ENCODE results near the gene TCTN1.
A peak's percentile ranks its signal among the peaks of the same experiment; 100 is the strongest.

Gene TCTN1

DNA sequence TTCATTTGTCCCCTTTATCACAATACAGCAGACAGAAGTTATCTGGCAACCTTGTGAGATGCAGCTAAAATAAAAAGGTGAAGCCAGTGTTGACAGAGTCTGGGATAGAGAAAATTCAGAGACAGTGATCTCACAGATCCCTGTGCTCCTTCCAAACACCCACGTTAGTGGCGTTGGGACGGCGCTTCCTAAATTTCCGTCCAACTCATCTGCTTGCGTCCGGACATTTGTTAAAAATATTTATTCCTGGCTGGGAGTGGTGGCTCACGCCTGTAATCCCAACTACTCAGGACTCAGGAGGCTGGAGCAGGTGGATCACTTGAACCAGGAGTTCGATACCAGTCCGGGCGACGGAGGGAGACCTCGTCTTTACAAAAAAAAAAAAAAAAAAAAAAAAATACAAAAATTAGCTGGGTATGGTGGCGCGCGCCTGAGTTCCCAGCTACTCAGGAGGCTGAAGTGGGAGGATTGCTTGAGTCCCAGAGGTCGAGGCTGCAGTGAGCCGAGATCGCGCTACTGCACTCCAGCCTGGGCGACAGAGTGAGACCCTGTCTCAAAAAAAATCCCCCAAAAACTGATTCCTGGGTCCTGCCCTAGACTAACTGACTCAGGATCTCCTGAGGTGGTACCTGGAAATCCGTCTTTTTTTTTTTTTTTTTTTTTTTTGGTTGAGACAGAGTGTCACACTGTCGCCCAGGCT lies 708 bp upstream of the TCTN1 start:
- H3K9me3 ChIP-seq (replicated peaks; ENCODE audit: insufficient read depth, low read length): no peaks in the 10 kb centered on the region
- H3K27ac ChIP-seq (ENCODE audit: low read length): no peak overlapping the region
- H2AFZ ChIP-seq (ENCODE audit: low read length): 0 out of 2 replicates have a peak overlapping the region, but pooled peaks have one; percentile 15
- no peaks in the 10 kb centered on the region for H3F3A ChIP-seq (ENCODE audit: insufficient read depth, low read length)
- no peaks in the 10 kb centered on the region for H4K20me1 ChIP-seq (ENCODE audit: insufficient read depth, low read length)
- H3K79me2 ChIP-seq (ENCODE audit: low read length): no peaks in the 10 kb centered on the region
- H3K27me3 ChIP-seq (replicated peaks; ENCODE audit: insufficient read depth, low read length): no peaks in the 10 kb centered on the region
- peak overlapping the region; percentile 86; the same call in 1 of the 2 replicates for H3K4me2 ChIP-seq (ENCODE audit: low read depth, low read length)
- H3K9ac ChIP-seq (ENCODE audit: low read length): peak overlapping the region; percentile 68; the same call in 1 of the 2 replicates
- TF ChIP-seq, protein P1, sequence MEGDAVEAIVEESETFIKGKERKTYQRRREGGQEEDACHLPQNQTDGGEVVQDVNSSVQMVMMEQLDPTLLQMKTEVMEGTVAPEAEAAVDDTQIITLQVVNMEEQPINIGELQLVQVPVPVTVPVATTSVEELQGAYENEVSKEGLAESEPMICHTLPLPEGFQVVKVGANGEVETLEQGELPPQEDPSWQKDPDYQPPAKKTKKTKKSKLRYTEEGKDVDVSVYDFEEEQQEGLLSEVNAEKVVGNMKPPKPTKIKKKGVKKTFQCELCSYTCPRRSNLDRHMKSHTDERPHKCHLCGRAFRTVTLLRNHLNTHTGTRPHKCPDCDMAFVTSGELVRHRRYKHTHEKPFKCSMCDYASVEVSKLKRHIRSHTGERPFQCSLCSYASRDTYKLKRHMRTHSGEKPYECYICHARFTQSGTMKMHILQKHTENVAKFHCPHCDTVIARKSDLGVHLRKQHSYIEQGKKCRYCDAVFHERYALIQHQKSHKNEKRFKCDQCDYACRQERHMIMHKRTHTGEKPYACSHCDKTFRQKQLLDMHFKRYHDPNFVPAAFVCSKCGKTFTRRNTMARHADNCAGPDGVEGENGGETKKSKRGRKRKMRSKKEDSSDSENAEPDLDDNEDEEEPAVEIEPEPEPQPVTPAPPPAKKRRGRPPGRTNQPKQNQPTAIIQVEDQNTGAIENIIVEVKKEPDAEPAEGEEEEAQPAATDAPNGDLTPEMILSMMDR (IDR thresholded peaks at IDR 0.05; ENCODE audit: low read length): no peak
- TF ChIP-seq EZH2phosphoT487 (IDR thresholded peaks at IDR 0.05; ENCODE audit: low read length) (no peak), EZH2 (optimal IDR thresholded peaks at IDR 0.05; ENCODE audit: low read depth, low read length) (no peak)
- no peaks in the 10 kb centered on the region for H3K4me1 ChIP-seq (ENCODE audit: low read length)
- no peaks in the 10 kb centered on the region for H3K36me3 ChIP-seq (replicated peaks; ENCODE audit: insufficient read depth, low read length)
- H3K4me3 ChIP-seq (ENCODE audit: low read length): peak overlapping the region; percentile 69
- H3K9me2 ChIP-seq (replicated peaks; ENCODE audit: insufficient read depth, low read length): no peaks in the 10 kb centered on the region
- no peak for DNase-seq

DNA sequence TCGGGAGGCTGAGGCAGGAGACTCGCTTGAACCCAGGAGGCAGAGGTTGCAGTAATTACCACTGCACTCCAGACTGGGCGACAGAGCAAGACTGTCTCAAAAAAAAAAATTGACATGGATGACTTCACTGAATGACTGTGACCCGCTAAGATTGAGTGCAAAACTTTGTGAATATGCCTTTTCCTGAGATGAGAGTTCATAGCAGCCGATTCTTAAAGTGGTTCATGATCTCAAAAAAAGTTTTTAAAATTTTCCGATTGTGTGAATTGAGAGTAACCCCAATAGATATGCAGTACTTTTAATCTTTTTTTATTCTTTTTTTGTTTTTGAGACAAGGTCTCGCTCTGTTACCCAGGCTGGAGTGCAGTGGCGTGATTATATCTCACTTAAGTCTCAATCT lies 1.2 kb downstream of the TCTN1 start:
- Histone ChIP-seq H3K79me2 (ENCODE audit: low read length) (no peaks in the 10 kb centered on the region), H3K9ac (ENCODE audit: low read length) (no peak overlapping the region), H3K27ac (ENCODE audit: low read length) (no peak overlapping the region), H3K36me3 (replicated peaks; ENCODE audit: insufficient read depth, low read length) (no peaks in the 10 kb centered on the region), H4K20me1 (ENCODE audit: insufficient read depth, low read length) (no peaks in the 10 kb centered on the region), H3K4me1 (ENCODE audit: low read length) (0 out of 2 replicates have a peak, but pooled peaks cover 3% of the 10 kb centered on the region), H3K27me3 (replicated peaks; ENCODE audit: insufficient read depth, low read length) (no peaks in the 10 kb centered on the region), H3K4me2 (ENCODE audit: low read depth, low read length) (no peak overlapping the region), H3F3A (ENCODE audit: insufficient read depth, low read length) (peaks cover 7% of the 10 kb centered on the region; the same call in 1 of the 2 replicates), H3K9me3 (replicated peaks; ENCODE audit: insufficient read depth, low read length) (no peaks in the 10 kb centered on the region), H3K9me2 (replicated peaks; ENCODE audit: insufficient read depth, low read length) (no peaks in the 10 kb centered on the region), H3K4me3 (ENCODE audit: low read length) (no peak overlapping the region), H2AFZ (ENCODE audit: low read length) (no peak overlapping the region)
- TF ChIP-seq EZH2 (optimal IDR thresholded peaks at IDR 0.05; ENCODE audit: low read depth, low read length): no peak
- no peak for TF ChIP-seq EZH2phosphoT487 (IDR thresholded peaks at IDR 0.05; ENCODE audit: low read length)
- TF ChIP-seq, protein P1 (IDR thresholded peaks at IDR 0.05; ENCODE audit: low read length): no peak
- no peak for DNase-seq

DNA sequence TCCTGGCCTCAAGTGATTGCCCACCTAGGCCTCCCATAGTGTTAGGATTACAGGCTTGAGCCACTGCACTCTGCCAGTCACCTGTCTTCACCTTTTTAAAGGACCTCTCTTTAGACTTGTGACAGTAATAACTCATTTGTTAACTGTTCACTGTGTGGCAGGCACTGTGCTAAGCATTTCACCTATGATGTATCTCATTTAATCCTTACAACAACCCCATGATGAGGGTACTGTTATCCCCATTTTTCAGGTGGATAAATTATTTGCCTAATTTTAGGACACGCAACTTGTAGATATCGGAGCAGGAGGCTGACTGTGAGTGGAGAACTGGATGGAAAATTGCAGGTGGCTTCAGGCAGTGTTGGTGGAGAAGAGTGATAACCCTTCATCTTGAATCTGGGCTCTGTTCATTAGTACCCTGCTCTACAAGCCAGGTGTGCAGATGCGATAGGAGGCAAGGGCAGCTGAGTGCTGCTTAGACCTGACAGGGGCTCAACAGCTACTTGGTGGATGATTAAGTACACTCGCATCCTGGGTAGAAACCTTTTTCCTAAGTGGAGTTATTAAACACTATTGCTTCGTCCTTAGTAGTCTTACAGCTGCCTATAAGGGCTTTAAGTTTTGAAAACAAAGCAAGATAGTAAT lies 2.7 kb downstream of the TCTN1 start:
- Histone ChIP-seq H3K27ac (ENCODE audit: low read length) (no peak overlapping the region), H3K4me2 (ENCODE audit: low read depth, low read length) (no peak overlapping the region), H3F3A (ENCODE audit: insufficient read depth, low read length) (peaks cover 7% of the 10 kb centered on the region; the same call in 1 of the 2 replicates), H2AFZ (ENCODE audit: low read length) (no peak overlapping the region), H3K36me3 (replicated peaks; ENCODE audit: insufficient read depth, low read length) (no peaks in the 10 kb centered on the region), H3K79me2 (ENCODE audit: low read length) (no peaks in the 10 kb centered on the region), H3K9me3 (replicated peaks; ENCODE audit: insufficient read depth, low read length) (no peaks in the 10 kb centered on the region), H3K27me3 (replicated peaks; ENCODE audit: insufficient read depth, low read length) (no peaks in the 10 kb centered on the region), H4K20me1 (ENCODE audit: insufficient read depth, low read length) (no peaks in the 10 kb centered on the region), H3K9ac (ENCODE audit: low read length) (no peak overlapping the region), H3K4me1 (ENCODE audit: low read length) (0 out of 2 replicates have a peak, but pooled peaks cover 5% of the 10 kb centered on the region), H3K4me3 (ENCODE audit: low read length) (no peak overlapping the region), H3K9me2 (replicated peaks; ENCODE audit: insufficient read depth, low read length) (no peaks in the 10 kb centered on the region)
- DNase-seq: no peak
- TF ChIP-seq, protein P1 (IDR thresholded peaks at IDR 0.05; ENCODE audit: low read length): no peak
- TF ChIP-seq EZH2 (optimal IDR thresholded peaks at IDR 0.05; ENCODE audit: low read depth, low read length): no peak
- TF ChIP-seq EZH2phosphoT487 (IDR thresholded peaks at IDR 0.05; ENCODE audit: low read length): no peak

All from MM.1S (cell line).